ENCODE results near the gene AGBL4.
A peak's percentile ranks its signal among the peaks of the same experiment; 100 is the strongest.

Gene AGBL4

DNA sequence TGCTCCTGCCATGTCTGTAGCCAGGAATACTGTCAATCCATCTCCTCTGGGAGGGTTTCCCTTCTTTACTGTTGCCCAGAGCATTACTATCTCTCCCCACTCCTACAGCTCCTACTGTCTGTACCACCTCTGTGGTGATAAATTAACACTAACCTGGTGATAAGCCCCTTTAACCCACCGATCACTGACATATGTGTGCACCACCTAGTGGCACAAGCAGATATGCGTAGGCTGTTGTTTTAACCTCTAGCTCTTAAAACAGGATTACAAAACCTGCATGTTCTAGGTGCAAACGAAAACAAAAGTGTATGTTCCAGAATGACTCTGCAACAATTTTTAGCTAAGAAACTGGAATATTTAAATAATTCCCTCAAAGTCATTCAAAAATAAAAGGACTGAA, 1153.2 kb downstream of the AGBL4 start:
- DNase-seq, result no peak

- no peak for DNase-seq
Measured at GRCh38 chr1:48869116-48869893, 1154.4 kb downstream of the AGBL4 start.

DNA sequence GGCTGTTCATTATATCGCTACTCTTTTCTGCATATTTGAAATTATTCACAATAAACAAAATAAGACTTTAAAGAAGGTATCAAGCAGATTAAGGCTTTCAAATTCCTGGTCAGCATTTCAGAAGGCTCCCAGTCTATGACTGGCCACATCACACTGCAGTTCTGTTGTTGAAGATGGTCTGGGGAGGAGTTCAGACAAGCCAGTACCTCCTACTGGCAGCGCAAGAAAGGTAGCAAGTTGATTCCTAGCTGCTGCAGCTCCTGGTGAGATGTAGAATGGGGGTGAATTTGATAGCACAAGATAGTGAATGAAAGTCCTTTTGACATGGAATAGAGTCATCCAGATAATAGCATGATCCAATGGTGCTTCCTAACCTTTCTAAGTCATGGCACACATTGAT, 1158.8 kb downstream of the AGBL4 start:
- DNase-seq, result no peak

- DNase-seq, result no peak
Measured at GRCh38 chr1:48859456-48859855, 1164.3 kb downstream of the AGBL4 start.

- no peak for DNase-seq
Measured at GRCh38 chr1:48858200-48858920, 1165.4 kb downstream of the AGBL4 start.

DNA sequence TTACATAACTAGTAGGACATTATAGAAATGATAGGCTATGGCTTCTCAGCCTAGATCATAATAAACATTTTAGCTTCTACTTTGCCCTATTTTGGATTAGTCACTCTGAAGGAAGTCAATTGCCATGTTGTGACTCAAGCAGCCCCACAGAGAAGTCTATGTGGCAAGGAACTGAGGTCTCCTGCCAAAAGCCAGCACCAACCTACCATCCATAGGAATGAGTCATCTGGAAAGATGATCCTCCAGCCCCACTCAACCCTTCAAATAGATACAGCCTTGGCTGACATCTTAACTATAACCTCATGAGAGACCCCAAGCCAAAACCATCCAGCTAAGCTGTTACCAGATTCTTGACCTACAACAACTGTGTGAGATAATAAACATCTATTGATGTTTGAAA, 1170.7 kb downstream of the AGBL4 start:
- DNase-seq, result no peak

- no peak for DNase-seq
Measured at GRCh38 chr1:48851638-48852037, 1172.1 kb downstream of the AGBL4 start.

DNA sequence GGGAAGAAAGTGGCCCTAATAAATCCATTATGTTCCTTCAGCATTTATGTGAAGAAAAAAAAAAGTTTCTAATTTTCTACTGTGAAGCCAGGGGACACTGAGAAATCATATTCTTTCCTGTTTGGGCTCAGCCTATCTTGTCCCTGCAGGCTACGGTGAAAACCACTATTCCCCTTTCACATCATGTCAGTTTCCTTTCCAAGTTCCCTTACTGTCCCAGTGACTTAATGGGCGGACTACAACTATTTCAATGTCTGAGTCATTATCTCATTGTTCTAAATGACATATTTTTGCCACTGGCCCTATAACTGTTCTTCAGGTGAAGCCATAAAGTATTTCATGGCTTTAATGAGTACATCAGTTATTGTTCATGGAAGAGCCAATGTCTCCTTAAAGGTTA, 1175.7 kb downstream of the AGBL4 start:
- DNase-seq, result no peak

- DNase-seq, result no peak
Measured at GRCh38 chr1:48846441-48846840, 1177.3 kb downstream of the AGBL4 start.

GRCh38 chr1:48844187-48844586, 1179.6 kb downstream of the AGBL4 start:
- DNase-seq, result no peak

GRCh38 chr1:48841966-48842365, 1181.8 kb downstream of the AGBL4 start:
- DNase-seq, result no peak

DNA sequence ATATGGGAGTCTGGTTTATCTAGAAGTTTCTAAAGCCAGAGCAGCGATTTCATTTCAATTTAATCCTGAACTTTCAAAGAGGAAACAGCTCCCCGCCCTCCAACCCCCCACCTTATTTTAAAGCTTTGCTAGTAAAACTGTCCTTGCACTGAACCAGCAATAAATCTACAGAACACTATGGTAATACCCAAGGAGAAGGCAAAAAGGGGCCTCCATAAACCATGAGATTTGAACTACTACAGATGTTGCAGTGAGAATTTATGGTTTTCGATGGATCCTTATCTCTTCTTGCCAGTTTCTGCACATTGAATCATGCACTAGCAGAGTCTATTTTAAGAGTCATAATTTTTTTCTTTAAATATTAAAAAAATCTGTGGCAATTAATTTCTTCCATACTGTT, 1182.3 kb downstream of the AGBL4 start:
- DNase-seq, result no peak

GRCh38 chr1:48831120-48831978, 1192.4 kb downstream of the AGBL4 start:
- no peak for DNase-seq

- no peak for DNase-seq
Measured at GRCh38 chr1:48830715-48831114, 1193.0 kb downstream of the AGBL4 start.

DNA sequence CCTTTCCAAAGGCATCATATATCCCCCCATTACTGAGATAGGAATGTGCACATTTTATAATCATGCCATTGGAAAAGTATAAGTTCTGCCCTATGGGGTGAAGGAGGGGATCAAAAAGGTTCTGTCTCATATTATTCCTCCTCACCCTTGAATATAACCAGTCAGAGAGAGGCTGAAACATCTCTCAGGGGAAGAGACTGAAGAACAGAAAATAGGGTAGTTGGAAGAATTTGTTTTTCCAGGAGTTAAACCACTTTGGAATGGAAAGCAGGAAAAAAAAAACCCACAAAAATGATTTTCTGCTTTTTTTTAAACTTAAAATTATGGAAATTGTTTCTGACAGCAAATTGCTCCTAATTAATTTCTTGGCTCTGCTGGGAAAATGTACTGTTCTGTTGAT, 1194.3 kb downstream of the AGBL4 start:
- DNase-seq, result no peak

- DNase-seq, result no peak
Measured at GRCh38 chr1:48823168-48823567, 1200.6 kb downstream of the AGBL4 start.

DNA sequence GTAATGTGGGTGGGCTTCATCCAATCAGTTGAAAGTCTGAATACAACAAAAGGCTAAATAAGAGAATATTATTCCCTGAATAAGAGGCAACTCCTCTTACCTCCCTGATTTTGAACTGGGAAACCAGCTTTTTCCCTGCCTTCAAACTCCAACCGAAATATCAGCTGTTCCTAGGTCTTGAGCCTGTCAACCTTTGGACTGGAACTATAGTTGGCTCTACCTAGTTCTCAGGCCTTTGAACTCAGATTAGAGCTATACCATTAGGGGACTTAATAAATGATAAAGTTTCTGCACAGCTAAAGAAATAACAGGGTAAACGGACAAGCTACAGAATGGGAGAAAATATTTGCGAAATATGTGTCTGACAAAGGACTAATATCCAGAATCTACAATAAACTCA, 1203.3 kb downstream of the AGBL4 start:
- no peak for DNase-seq

DNA sequence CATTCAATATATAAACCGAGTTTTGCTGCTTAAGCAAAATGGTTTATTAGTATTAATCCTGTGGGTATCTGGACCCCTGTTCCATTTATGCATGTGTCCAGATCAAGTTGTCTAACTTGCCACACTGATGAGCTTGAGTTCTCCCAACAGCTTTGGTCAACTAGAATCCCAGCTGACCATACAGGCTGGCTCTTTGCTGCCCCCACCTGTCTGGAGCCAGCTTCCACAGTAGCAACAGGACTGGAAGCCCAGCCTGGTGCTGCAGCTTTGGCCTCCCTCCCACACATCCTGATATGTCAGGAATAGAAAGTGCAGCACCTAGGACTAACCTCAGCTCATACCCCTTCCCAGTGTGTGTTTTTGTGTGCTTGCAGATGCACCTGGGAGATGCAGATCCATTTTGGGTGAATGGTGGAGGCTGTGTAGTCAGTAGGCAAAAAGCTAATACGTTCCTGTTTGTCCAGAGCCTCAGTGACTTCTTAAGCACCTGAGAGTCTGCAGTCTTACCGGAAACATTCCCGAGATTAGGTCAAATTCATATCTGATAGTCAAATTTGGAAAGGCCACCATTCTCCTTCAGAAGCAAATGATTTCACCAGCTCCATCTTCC, 1206.1 kb downstream of the AGBL4 start:
- peak; percentile 1 for DNase-seq

GRCh38 chr1:48810740-48811139, 1213.0 kb downstream of the AGBL4 start:
- no peak for DNase-seq

DNA sequence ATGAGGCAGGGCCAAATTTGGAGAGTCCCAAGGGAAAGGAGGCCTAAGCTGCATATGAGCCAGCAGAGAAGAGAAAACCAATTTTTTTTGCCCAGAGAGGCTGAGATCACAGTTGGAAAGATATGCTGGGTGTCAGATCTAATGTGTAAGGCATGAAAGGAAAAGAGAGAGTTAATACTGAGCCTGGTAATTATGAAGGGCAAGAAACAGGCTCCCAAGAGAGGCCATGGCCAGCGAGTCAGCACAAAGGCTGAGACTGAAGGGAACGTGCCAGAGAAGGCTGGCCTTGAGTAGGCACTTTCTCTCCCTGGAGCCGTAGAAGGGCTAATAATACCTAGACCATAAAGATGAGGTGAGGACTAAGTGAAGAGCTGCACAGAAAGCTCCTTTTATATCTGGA, 1215.3 kb downstream of the AGBL4 start:
- DNase-seq, result no peak

DNA sequence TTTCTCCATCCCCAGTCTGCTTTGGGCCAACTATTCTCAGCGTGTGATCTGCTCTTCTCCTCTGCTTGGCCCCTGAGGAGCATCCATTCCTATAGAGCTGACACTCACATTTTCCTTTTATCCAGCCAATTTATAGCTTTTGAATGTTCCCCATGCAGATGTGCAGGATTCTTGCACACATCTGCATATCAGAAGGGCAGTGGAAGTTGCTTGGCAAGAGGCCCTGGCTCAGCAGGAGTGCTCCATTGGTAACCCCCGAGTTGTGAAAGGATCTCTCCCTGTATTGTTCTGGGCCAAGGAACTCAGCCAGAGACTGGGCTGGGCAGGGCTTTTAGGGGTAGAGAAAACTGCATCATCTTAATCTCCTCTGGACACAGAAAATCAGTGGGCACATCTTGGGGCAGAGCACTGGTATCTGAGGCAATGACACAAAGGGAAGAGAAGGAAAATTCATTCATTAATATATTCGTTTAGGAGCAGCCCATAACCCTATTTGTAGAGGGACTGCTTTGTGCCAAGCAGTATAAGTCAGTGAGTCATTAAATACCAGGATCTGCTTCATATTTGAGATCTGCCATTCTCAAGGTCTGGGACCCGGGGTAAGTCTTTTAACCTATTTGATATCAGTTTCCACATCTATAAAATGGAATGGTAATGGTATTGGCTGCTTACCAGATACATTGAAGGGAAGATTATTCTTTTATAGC, 1216.0 kb downstream of the AGBL4 start:
- no peak for DNase-seq

DNA sequence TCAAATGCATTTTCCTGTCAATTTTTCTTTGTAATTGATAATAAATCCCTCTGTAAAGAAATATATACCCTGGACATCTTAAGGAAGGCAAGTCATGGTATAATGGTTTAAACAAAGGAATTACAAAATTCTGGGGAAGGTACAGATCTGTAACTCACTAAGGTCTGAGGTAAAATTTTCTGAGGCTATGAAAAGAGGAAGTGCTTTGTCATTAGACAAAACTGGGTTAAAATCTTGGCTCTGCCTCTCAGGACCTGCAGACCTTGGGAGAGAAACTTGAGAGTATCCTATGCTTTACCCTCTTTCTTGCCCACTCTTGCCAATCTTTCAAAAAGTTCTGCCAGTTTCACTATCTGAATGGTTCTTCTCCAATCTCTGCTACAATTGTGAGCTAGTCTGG, 1220.3 kb downstream of the AGBL4 start:
- DNase-seq, result no peak

DNA sequence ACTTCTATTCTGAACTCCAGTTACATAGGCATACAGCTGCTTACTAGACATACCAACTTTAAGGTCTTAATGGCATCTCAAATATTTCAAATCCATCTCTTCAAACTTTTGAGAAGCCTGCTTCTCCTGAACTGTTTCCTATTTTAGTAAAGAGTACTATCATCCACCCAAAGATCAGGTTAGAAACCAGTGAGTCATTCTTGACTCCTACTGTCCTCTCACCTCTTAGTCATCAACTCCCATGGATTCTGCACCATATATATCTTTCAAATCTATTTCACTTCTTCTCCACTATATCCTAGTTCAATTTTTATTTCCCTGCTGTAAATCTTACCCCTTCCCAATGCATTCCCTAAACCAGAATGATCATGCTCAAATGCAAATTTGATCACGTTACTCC, 1228.9 kb downstream of the AGBL4 start:
- DNase-seq, result no peak
